C4-2B (cell line): ENCODE measurements around the gene SFXN5.

ENCODE experiments used
- H3K27ac ChIP-seq: fragments of 450-650 bp; 2 replicates; pipeline ENCODE4 v1.5.1; 2017
- CTCF ChIP-seq: fragments of 450-650 bp; conservative IDR thresholded peaks from 2 replicates; pipeline ENCODE4 v1.5.1; 2017; ENCODE audit warnings: mild to moderate bottlenecking
- ZFX ChIP-seq: fragments of 450-650 bp; IDR thresholded peaks from 2 replicates; pipeline ENCODE4 v1.6.1; 2017

Gene SFXN5

GRCh38 chr2:72925328-72925943 is 146.1 kb downstream of the SFXN5 start:
- no peak overlapping the region for H3K27ac ChIP-seq
- TF ChIP-seq CTCF = no peak
- no peak for TF ChIP-seq ZFX

- H3K27ac ChIP-seq = no peak overlapping the region
- TF ChIP-seq ZFX = no peak
- TF ChIP-seq CTCF = no peak
Observed at GRCh38 chr2:72924353-72925240, 146.9 kb downstream of the SFXN5 start.

- no peak overlapping the region for H3K27ac ChIP-seq
- no peak for TF ChIP-seq CTCF
- TF ChIP-seq ZFX = no peak
Observed at GRCh38 chr2:72923833-72924352, 147.6 kb downstream of the SFXN5 start.

- TF ChIP-seq CTCF (no peak), ZFX (no peak)
- H3K27ac ChIP-seq = no peak overlapping the region
Observed at GRCh38 chr2:72921853-72922252, 149.7 kb downstream of the SFXN5 start.

- TF ChIP-seq CTCF = no peak
- no peak for TF ChIP-seq ZFX
- no peak overlapping the region for H3K27ac ChIP-seq
Observed at GRCh38 chr2:72921088-72921851, 150.2 kb downstream of the SFXN5 start.

GRCh38 chr2:72920318-72921087 is 151.0 kb downstream of the SFXN5 start:
- H3K27ac ChIP-seq = no peak overlapping the region
- no peak for TF ChIP-seq CTCF
- no peak for TF ChIP-seq ZFX
